Naive B cell (primary cell): ENCODE data around the gene DNM3. TPM values are rescaled to one million over a fixed set of nuclear protein-coding genes. Genes with fewer than 3 reads are reported as not detected.
A peak's percentile ranks its signal among the peaks of the same experiment; 100 is the strongest.

ENCODE experiments used
- ATAC-seq, 2 donors: fragments of 150-1000 bp; cut with Tn5 transposase; 2 replicates each; pipeline ENCODE4 v1.10.0; 2021; ENCODE audit warnings: low read depth in 2 of 2, mild to moderate bottlenecking in 2 of 2, moderate library complexity in 2 of 2
- DNase-seq: peaks from one replicate; pipeline ENCODE4 v3.0.0; 2022
- H3K27ac Mint-ChIP-seq, 6 donors: one replicate each; pipeline ENCODE4 v1.8.0; 2020 to 2022; ENCODE audit warnings: mild to moderate bottlenecking in 6 of 6, mixed read lengths in 6 of 6, moderate library complexity in 5 of 6, inconsistent platforms in 2 of 6
- H3K27me3 Mint-ChIP-seq, 3 donors: one replicate each; pipeline ENCODE4 v1.8.0; 2021 to 2022; ENCODE audit warnings: mixed read lengths in 3 of 3, mild to moderate bottlenecking in 1 of 3
- H3K36me3 Mint-ChIP-seq, 2 donors: one replicate each; pipeline ENCODE4 v1.8.0; 2020 to 2022; ENCODE audit warnings: mixed read lengths in 2 of 2, inconsistent platforms in 1 of 2, mild to moderate bottlenecking in 1 of 2
- H3K4me1 Mint-ChIP-seq, 3 donors: one replicate each; pipeline ENCODE4 v1.8.0; 2020 to 2022; ENCODE audit warnings: mixed read lengths in 3 of 3, inconsistent platforms in 1 of 3, mild to moderate bottlenecking in 1 of 3, moderate library complexity in 1 of 3
- H3K4me3 Mint-ChIP-seq, 8 donors: one replicate each; pipeline ENCODE4 v1.8.0; 2020 to 2022; ENCODE audit warnings: mild to moderate bottlenecking in 8 of 8, mixed read lengths in 8 of 8, moderate library complexity in 8 of 8, inconsistent platforms in 2 of 8
- H3K9me3 Mint-ChIP-seq, 7 donors: one replicate each; pipeline ENCODE4 v1.8.0; 2020 to 2022; ENCODE audit warnings: mixed read lengths in 7 of 7, mild to moderate bottlenecking in 5 of 7, inconsistent platforms in 2 of 7, moderate library complexity in 1 of 7
- polyA plus RNA-seq, 6 donors: library from polyadenylated mRNA; unstranded; fragments of 300-500 nt; fragmentation: Illumina TruSeq; gene quantifications; one replicate each; pipeline ENCODE4 v1.2.3, GENCODE V29; 2021; ENCODE audit warnings: low read depth in 6 of 6

DNM3 gene
- polyA plus RNA-seq, 6 donors from 2014 or later: 0.32 to 6.6 (median 0.57) TPM

DNA sequence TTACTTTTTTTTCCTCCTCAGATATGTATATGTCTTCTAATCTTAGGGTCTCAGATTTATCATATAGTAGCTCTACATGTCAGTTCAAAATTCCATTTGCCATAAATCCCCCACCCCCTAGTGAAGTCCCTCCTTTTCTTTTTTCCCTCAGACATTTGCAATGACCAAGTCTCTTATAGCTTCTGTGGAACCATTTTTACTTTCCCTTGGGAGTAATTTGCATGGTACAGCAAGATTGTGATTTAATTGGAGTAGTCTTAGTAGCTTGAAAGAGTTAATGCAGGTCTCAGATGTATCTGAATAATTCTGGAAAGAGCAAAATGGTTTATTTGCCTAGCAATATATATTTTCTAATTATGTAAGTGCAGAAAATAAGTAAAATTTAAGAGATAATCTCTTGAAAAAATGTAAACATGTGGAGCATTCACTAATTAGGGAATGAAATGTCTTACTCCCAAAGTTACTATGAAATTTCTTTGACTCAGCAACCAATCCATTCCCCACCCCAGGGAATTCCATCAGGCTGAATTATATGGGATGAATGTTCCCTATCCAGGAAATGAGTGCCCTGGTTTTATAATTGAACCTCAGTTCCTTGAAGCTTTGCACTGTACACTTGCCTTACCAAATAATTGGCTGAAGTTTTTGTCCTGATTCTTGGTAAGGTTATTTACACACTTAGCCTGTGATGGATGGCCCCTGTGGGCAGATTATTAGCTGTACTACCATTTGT is 267.0 kb downstream of the DNM3 start:
- no peaks in the 10 kb centered on the region for H3K36me3 Mint-ChIP-seq
- H3K27me3 Mint-ChIP-seq: peaks cover 0 to 8% (median 5%) of the 10 kb centered on the region in 3 donors
- no peak overlapping the region for H3K4me3 Mint-ChIP-seq
- ATAC-seq (no peak), DNase-seq (no peak)
- peak overlapping the region in 1 of 6 donors; percentile 52 for H3K27ac Mint-ChIP-seq
- no peaks in the 10 kb centered on the region for H3K4me1 Mint-ChIP-seq
- no peaks in the 10 kb centered on the region for H3K9me3 Mint-ChIP-seq

DNA sequence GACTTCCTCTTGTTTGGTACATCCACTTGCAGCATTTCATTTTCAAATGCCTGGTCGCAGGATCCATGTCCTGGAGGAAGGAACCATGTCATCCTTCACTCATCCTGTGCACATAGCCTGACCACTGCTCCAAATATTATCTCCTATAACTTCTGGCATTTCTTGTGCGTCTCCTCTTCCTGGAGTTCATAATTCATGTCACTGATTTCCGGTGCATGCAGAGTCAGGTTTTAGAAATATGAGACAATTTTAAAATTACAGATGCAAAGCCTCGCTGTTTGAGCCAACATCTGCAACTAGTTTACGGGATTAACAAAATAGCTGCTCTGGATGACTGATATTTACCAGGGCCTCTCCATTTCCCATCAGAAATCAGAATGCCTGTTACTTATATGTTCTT is 268.1 kb downstream of the DNM3 start:
- DNase-seq (no peak), ATAC-seq (no peak)
- Mint-ChIP-seq H3K9me3 (no peaks in the 10 kb centered on the region), H3K27me3 (peaks cover 0 to 8% (median 5%) of the 10 kb centered on the region in 3 donors), H3K4me3 (no peak overlapping the region), H3K36me3 (no peaks in the 10 kb centered on the region), H3K4me1 (no peaks in the 10 kb centered on the region), H3K27ac (no peak overlapping the region)

DNA sequence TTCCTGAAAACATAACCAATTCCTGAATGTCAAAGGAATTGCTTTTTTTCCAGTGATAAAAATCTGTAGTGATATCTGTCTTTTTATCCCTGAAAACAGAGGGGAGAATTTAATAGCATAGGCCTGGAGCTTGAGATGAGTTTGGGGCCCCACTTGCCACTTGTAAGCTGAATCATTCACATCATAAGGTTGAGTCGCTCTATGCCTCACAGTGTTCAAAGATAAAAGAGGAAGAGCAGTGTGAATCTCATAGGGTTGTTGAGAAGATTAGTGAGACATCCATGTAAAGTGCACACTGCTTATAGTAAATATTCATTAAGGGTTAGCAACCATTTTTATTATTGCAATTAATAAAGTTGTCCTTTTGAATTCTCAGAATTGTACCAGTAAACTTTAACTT is 271.3 kb downstream of the DNM3 start:
- H3K4me3 Mint-ChIP-seq: no peak overlapping the region
- H3K36me3 Mint-ChIP-seq: no peaks in the 10 kb centered on the region
- H3K27me3 Mint-ChIP-seq: peaks cover 0 to 8% (median 5%) of the 10 kb centered on the region in 3 donors
- DNase-seq (no peak), ATAC-seq (no peak)
- H3K9me3 Mint-ChIP-seq: no peaks in the 10 kb centered on the region
- no peak overlapping the region for H3K27ac Mint-ChIP-seq
- H3K4me1 Mint-ChIP-seq: peaks cover 3 to 5% (median 3%) of the 10 kb centered on the region in 3 donors

DNA sequence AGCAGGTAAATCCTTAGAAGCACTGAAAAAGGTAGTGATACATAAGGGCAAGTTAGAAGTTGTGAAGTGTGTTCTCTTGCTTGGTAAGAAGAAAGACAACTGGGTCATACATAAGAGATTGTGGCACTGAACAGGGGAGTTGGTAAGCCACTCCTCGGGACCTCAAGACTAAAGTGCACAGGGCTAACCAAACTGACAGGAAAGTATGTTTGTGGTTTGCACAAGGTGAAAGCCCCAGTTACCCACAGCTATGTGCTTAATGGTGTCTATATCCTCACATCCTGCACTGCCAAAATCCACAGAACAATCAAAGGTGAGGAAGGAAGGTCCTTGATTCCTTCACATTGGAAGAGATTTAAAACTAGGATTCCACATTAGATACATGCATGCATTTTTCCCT is 276.5 kb downstream of the DNM3 start:
- DNase-seq (no peak), ATAC-seq (no peak)
- Mint-ChIP-seq H3K27ac (peak overlapping the region in 2 of 6 donors; percentile 33 to 61), H3K4me1 (peaks cover 6 to 22% (median 6%) of the 10 kb centered on the region in 3 donors), H3K9me3 (peaks cover 0 to 5% (median 0%) of the 10 kb centered on the region in 7 donors), H3K27me3 (no peaks in the 10 kb centered on the region), H3K36me3 (peaks cover 0 to 9% of the 10 kb centered on the region in 2 donors), H3K4me3 (no peak overlapping the region)

GRCh38 chr1:172118618-172119017 is 277.3 kb downstream of the DNM3 start:
- Mint-ChIP-seq H3K4me3 (no peak overlapping the region), H3K36me3 (peaks cover 0 to 9% of the 10 kb centered on the region in 2 donors), H3K4me1 (peaks cover 6 to 22% (median 6%) of the 10 kb centered on the region in 3 donors), H3K9me3 (peaks cover 0 to 5% (median 0%) of the 10 kb centered on the region in 7 donors), H3K27ac (peak overlapping the region in 1 of 6 donors; percentile 67), H3K27me3 (no peaks in the 10 kb centered on the region)
- no peak for ATAC-seq
- no peak for DNase-seq

- H3K36me3 Mint-ChIP-seq: peaks cover 0 to 9% of the 10 kb centered on the region in 2 donors
- peak overlapping the region in 1 of 6 donors; percentile 0 for H3K27ac Mint-ChIP-seq
- peaks cover 0 to 5% (median 0%) of the 10 kb centered on the region in 7 donors for H3K9me3 Mint-ChIP-seq
- no peaks in the 10 kb centered on the region for H3K27me3 Mint-ChIP-seq
- peaks cover 6 to 22% (median 6%) of the 10 kb centered on the region in 3 donors for H3K4me1 Mint-ChIP-seq
- DNase-seq (no peak), ATAC-seq (no peak)
- H3K4me3 Mint-ChIP-seq: no peak overlapping the region
These were observed 277.9 kb downstream of the DNM3 start for GRCh38 chr1:172119184-172119583.

GRCh38 chr1:172120381-172120780 is 279.1 kb downstream of the DNM3 start:
- no peaks in the 10 kb centered on the region for H3K27me3 Mint-ChIP-seq
- peaks cover 0 to 5% (median 0%) of the 10 kb centered on the region in 7 donors for H3K9me3 Mint-ChIP-seq
- DNase-seq (no peak), ATAC-seq (no peak)
- peak overlapping the region in 1 of 6 donors; percentile 70 for H3K27ac Mint-ChIP-seq
- peaks cover 6 to 22% (median 6%) of the 10 kb centered on the region in 3 donors for H3K4me1 Mint-ChIP-seq
- H3K4me3 Mint-ChIP-seq: no peak overlapping the region
- H3K36me3 Mint-ChIP-seq: peaks cover 0 to 9% of the 10 kb centered on the region in 2 donors

DNA sequence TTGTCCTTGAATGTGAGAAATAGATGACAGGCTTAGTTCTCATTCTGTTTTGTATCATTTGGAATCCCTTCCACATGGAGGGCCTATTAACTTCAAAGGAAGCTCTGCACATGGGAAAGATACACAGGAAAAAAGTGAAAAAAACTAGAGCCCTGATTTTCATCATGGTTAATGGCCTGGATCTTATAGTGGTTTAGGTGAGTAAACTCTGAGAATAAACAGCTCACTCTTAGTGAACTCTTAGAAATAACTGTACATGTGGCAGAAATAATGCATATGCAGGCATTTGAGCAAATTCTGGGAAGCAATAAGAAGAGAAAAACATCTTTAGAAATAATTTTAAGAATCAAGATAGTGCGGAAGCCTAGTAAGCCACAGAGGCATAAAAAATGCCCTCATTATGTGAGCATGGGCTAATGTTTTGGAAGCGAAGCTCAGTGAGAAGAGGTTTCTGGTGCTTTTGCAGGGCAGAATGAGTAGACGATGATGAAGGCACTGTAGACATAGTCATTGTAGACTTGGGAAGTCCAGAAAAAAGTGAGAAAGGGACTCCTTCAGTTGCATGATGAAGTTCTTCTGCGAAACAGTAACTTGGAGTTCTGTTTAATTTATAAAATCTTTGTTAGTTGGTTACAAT is 279.9 kb downstream of the DNM3 start:
- no peak overlapping the region for H3K4me3 Mint-ChIP-seq
- no peak overlapping the region for H3K27ac Mint-ChIP-seq
- no peaks in the 10 kb centered on the region for H3K27me3 Mint-ChIP-seq
- DNase-seq: no peak
- H3K36me3 Mint-ChIP-seq: peaks cover 0 to 9% of the 10 kb centered on the region in 2 donors
- H3K9me3 Mint-ChIP-seq: peaks cover 0 to 5% (median 0%) of the 10 kb centered on the region in 7 donors
- no peak for ATAC-seq
- peaks cover 6 to 22% (median 6%) of the 10 kb centered on the region in 3 donors for H3K4me1 Mint-ChIP-seq

DNA sequence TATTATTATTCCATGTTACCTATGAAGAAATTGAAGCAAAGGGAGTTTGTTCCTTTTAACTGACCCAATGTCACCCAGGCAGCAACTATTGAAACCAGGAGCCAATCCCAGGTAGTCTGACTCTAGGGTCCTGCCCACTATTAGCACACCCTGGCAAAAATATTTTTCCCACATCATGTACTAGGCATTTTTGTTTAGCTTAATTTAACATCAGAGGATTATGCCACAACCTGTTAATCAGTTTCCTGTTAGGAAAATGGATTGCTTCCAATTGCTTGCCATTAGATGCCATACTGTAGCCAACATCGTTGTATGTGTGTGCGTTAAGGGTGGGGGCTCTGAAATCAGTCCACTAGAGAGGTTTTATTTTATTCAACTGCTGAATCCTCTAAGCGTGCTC is 281.1 kb downstream of the DNM3 start:
- ATAC-seq: no peak
- Mint-ChIP-seq H3K9me3 (peaks cover 0 to 9% (median 0%) of the 10 kb centered on the region in 7 donors), H3K36me3 (peaks cover 0 to 9% of the 10 kb centered on the region in 2 donors), H3K27ac (no peak overlapping the region), H3K27me3 (no peaks in the 10 kb centered on the region), H3K4me3 (no peak overlapping the region), H3K4me1 (peaks cover 5 to 18% (median 5%) of the 10 kb centered on the region in 3 donors)
- DNase-seq: no peak

DNA sequence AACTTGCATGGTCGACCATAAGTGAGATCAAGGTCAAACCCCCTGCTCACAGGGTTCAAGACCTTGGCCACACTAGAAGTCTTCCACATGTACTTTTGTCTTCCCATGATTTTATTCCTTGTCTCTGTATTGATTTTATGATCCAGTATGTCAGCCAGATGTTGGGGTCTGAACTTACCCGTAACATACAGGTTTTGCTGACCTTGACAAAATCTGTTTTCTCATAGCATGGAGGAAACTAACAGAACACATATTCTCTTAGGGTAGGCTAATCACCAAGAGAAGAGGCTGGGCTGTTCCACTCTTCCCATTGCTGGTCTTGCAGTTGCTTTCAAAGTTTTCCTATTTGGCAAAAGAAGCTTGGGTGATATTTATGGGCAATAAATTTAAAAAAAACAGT is 284.0 kb downstream of the DNM3 start:
- no peaks in the 10 kb centered on the region for H3K36me3 Mint-ChIP-seq
- H3K9me3 Mint-ChIP-seq: peaks cover 0 to 8% (median 0%) of the 10 kb centered on the region in 7 donors
- ATAC-seq (no peak), DNase-seq (no peak)
- H3K27ac Mint-ChIP-seq: no peak overlapping the region
- no peaks in the 10 kb centered on the region for H3K4me1 Mint-ChIP-seq
- no peak overlapping the region for H3K4me3 Mint-ChIP-seq
- no peaks in the 10 kb centered on the region for H3K27me3 Mint-ChIP-seq

DNA sequence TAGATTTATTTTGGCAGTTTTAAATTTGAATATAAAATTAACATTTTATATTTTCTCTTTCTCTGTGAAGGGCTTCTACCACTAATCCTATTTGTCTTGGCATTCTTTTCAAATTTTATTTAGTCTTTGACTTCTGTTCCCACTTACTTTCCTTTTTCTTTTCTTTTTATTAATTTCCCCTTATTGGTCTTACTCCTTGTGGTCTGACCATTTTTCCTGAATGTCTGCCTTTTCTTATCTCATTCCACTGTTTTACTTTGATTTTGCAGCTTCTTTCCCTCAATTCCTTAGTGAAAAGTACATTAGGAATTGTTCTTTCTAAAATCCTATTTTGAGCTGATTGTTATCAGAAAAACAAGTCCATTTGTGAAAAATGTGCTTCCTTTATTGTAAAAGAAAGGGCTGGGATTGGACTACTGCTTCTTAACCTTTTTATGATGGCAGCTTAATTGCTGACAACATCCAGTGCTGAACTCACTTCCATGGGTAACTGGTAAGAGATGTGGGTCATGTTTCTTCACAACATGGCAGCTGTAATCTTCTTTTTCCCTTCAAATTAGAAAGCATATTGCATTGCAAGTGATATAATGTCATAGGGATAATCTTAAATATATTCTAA is 284.6 kb downstream of the DNM3 start:
- no peak overlapping the region for H3K27ac Mint-ChIP-seq

GRCh38 chr1:172132836-172133235 is 291.5 kb downstream of the DNM3 start:
- ATAC-seq: no peak
- no peaks in the 10 kb centered on the region for H3K27me3 Mint-ChIP-seq
- no peak overlapping the region for H3K4me3 Mint-ChIP-seq
- no peak for DNase-seq
- no peaks in the 10 kb centered on the region for H3K36me3 Mint-ChIP-seq
- peaks cover 0 to 4% (median 0%) of the 10 kb centered on the region in 7 donors for H3K9me3 Mint-ChIP-seq
- H3K4me1 Mint-ChIP-seq: peaks cover 5 to 16% (median 10%) of the 10 kb centered on the region in 3 donors
- H3K27ac Mint-ChIP-seq: peak overlapping the region in 1 of 6 donors; percentile 39

More for the DNA sequence above, 284.6 kb downstream of the DNM3 start:
- Mint-ChIP-seq H3K36me3 (no peaks in the 10 kb centered on the region), H3K4me1 (no peaks in the 10 kb centered on the region), H3K27me3 (no peaks in the 10 kb centered on the region), H3K9me3 (peaks cover 0 to 8% (median 0%) of the 10 kb centered on the region in 7 donors), H3K4me3 (no peak overlapping the region)
- ATAC-seq (no peak), DNase-seq (no peak)

DNA sequence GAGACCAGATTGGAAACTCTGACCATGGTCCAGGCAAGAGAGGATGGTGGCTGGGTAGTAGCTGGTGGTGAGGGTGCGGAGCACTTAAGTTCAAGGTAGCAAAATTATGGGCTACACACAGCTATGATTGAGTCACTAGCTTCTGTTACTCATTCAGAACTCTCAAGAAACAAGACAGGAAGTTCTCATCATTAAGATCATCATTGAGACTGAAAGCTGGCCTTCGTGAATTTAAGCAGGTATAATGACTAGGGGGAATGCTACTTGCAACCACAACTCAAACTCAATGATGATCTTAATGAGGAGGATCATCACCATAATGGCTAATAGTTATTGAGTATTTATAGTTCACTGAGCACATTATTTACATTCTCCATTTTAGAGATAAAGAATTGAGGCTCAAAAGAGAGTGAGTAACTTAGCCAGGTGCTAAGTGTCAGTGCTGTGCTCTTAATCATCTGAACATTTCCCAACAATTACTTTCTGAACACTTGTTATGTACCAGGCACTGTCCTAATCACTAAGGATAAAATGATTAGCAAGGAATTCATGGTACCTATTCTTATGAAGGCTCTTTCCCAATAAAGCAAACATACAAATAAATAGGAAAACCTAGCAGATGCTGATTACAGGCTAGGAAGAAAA is 292.9 kb downstream of the DNM3 start:
- Mint-ChIP-seq H3K27ac (peak overlapping the region in 1 of 6 donors; percentile 3), H3K4me1 (peaks cover 5 to 16% (median 10%) of the 10 kb centered on the region in 3 donors), H3K4me3 (no peak overlapping the region), H3K27me3 (no peaks in the 10 kb centered on the region), H3K36me3 (no peaks in the 10 kb centered on the region), H3K9me3 (peaks cover 0 to 3% (median 0%) of the 10 kb centered on the region in 7 donors)
- no peak for ATAC-seq
- DNase-seq: no peak
